A549 (cell line): ENCODE results near the gene RCHY1. TPM values are rescaled to one million over a fixed set of nuclear protein-coding genes. Genes with fewer than 3 reads are reported as not detected.

Experiments
- ATAC-seq, 2 experiments: fragments of 200-7000 bp in 1 of 2; fragments of >200 bp in 1 of 2; cut with Nextera tagmentation in 1 of 2; cut with Tn5 transposase in 1 of 2; 3 replicates each; pipeline versions ENCODE4 v1.8.0 to v1.9.1; 2018 to 2020; ENCODE audit warnings: mild to moderate bottlenecking in 1 of 2, moderate library complexity in 1 of 2
- CTCF ChIA-PET: fragments of 300-600 bp; sonication (Branson Sonifier 250); formaldehyde crosslinking; extraction: SDS; loops from one replicate; lab custom pipeline; 2021; ENCODE audit warnings: antibody characterized with exemption, inconsistent platforms; lab: Yijun Ruan, JAX
- POLR2A ChIA-PET: fragments of 350-600 bp; formaldehyde crosslinking; extraction: SDS; loops from one replicate; lab custom pipeline; 2021; ENCODE audit warnings: antibody characterized with exemption, inconsistent platforms; lab: Yijun Ruan, JAX
- DNase-seq, 2 experiments: peaks; one replicate each; pipeline versions ENCODE4 v3.0.0 to v3.0.0-alpha.2; 2011 to 2016; ENCODE audit warnings: low read depth in 1 of 2, low spot score in 1 of 2
- FAIRE-seq: peaks from 2 replicates; lab custom pipeline; 2011; peaks lifted over from hg19 to GRCh38; lab: Jason Lieb, UNC
- H3K27ac ChIP-seq, 2 experiments: fragments of >200 bp; sonication (Bioruptor Twin); formaldehyde crosslinking; 3 replicates each; pipeline ENCODE4 v1.5.1; 2016 to 2017
- H3K4me1 ChIP-seq: fragments of >200 bp; sonication (Bioruptor Twin); formaldehyde crosslinking; 3 replicates; pipeline ENCODE4 v1.6.1; 2016
- H3K4me2 ChIP-seq: fragments of >200 bp; sonication (Bioruptor Twin); formaldehyde crosslinking; 3 replicates; pipeline ENCODE4 v1.6.1; 2016
- H3K4me3 ChIP-seq: fragments of >200 bp; sonication (Bioruptor Twin); formaldehyde crosslinking; 3 replicates; pipeline ENCODE4 v1.5.1; 2016
- H3K9me3 ChIP-seq: fragments of >200 bp; sonication (Bioruptor Twin); formaldehyde crosslinking; 3 replicates; pipeline ENCODE4 v1.6.1; 2016
- CBX2 ChIP-seq: fragments of 200-600 bp; sonication (generic); IDR thresholded peaks from 2 replicates; pipeline ENCODE4 v1.6.1; 2016; ENCODE audit warnings: low read depth, mild to moderate bottlenecking, borderline replicate concordance
- CHD4 ChIP-seq: fragments of 200-600 bp; sonication (generic); IDR thresholded peaks from 2 replicates; pipeline ENCODE4 v1.6.1; 2016; ENCODE audit warnings: antibody characterized with exemption, mild to moderate bottlenecking, borderline replicate concordance
- EHMT2 ChIP-seq: fragments of 200-600 bp; sonication (generic); IDR thresholded peaks from 2 replicates; pipeline ENCODE4 v1.6.1; 2016; ENCODE audit warnings: antibody characterized with exemption, low read depth, mild to moderate bottlenecking, moderate library complexity
- FOSB ChIP-seq: fragments of 250-450 bp; sonication (Bioruptor Pico); IDR thresholded peaks from 2 replicates; pipeline ENCODE4 v1.5.0; 2020; ENCODE audit warnings: mild to moderate bottlenecking, moderate library complexity
- FOXS1 ChIP-seq: fragments of 250-450 bp; sonication (Bioruptor Pico); IDR thresholded peaks from 2 replicates; pipeline ENCODE4 v1.5.0; 2020; ENCODE audit warnings: mild to moderate bottlenecking, moderate library complexity
- GATA3 ChIP-seq: IDR thresholded peaks from 2 replicates; pipeline ENCODE4 v1.6.1; 2012; ENCODE audit warnings: borderline replicate concordance
- HEYL ChIP-seq: fragments of 250-450 bp; sonication (Bioruptor Pico); IDR thresholded peaks from 2 replicates; pipeline ENCODE4 v1.8.0; 2021; ENCODE audit warnings: mild to moderate bottlenecking, moderate library complexity
- HOXB13 ChIP-seq: fragments of 250-450 bp; sonication (Bioruptor Pico); IDR thresholded peaks from 2 replicates; pipeline ENCODE4 v1.5.0; 2020; ENCODE audit warnings: low read depth, mild to moderate bottlenecking, moderate library complexity
- JUN ChIP-seq, 2 experiments: fragments of >200 bp; sonication (Bioruptor Twin); formaldehyde crosslinking; IDR thresholded peaks; 2 replicates in 1 of 2; 3 replicates in 1 of 2; pipeline ENCODE4 v1.6.1; 2016 to 2017
- JUNB ChIP-seq: fragments of >200 bp; sonication (Bioruptor Twin); formaldehyde crosslinking; IDR thresholded peaks from 2 replicates; pipeline ENCODE4 v1.6.1; 2016
- KDM1A ChIP-seq: fragments of 200-600 bp; sonication (generic); IDR thresholded peaks from 2 replicates; pipeline ENCODE4 v1.6.1; 2016; ENCODE audit warnings: low read depth, mild to moderate bottlenecking
- MAFK ChIP-seq: fragments of 450-650 bp; IDR thresholded peaks from 2 replicates; pipeline ENCODE4 v1.6.1; 2014; ENCODE audit not compliant: partially characterized antibody
- PHF8 ChIP-seq: fragments of 200-600 bp; sonication (generic); IDR thresholded peaks from 2 replicates; pipeline ENCODE4 v1.6.1; 2016; ENCODE audit warnings: low read depth, mild to moderate bottlenecking, antibody characterized with exemption, moderate library complexity, borderline replicate concordance
- POLR2A ChIP-seq: IDR thresholded peaks from 2 replicates; pipeline ENCODE4 v1.6.1; 2012; ENCODE audit warnings: mild to moderate bottlenecking, low read length
- RCOR1 ChIP-seq: fragments of 150-350 bp; IDR thresholded peaks from 2 replicates; pipeline ENCODE4 v1.6.1; 2014; ENCODE audit warnings: antibody characterized with exemption, low read length, low read depth
- RFX5 ChIP-seq: fragments of 450-650 bp; IDR thresholded peaks from 2 replicates; pipeline ENCODE4 v1.7.1; 2014; ENCODE audit warnings: antibody characterized with exemption, mild to moderate bottlenecking, moderate library complexity
- SMC3 ChIP-seq: fragments of >200 bp; sonication (Bioruptor Twin); formaldehyde crosslinking; IDR thresholded peaks from 3 replicates; pipeline ENCODE4 v1.6.1; 2018; ENCODE audit warnings: inconsistent platforms
- SREBF2 ChIP-seq: fragments of 450-650 bp; IDR thresholded peaks from 2 replicates; pipeline ENCODE4 v1.6.1; 2014; ENCODE audit warnings: mild to moderate bottlenecking, moderate library complexity
- TP53 ChIP-seq: fragments of 250-450 bp; sonication (Bioruptor Pico); IDR thresholded peaks from 2 replicates; pipeline ENCODE4 v1.5.0; 2021; ENCODE audit warnings: mild to moderate bottlenecking, moderate library complexity
- ZNF302 ChIP-seq: fragments of 250-450 bp; sonication (Bioruptor Pico); IDR thresholded peaks from 2 replicates; pipeline ENCODE4 v1.9.0; 2021; ENCODE audit warnings: inconsistent platforms, mild to moderate bottlenecking, moderate library complexity
- WGBS: methylation state at CpG from one replicate; pipeline ENCODE4 v1.1.6; 2017; ENCODE audit errors: missing lambda C conversion rate; 5-methylcytosine and 5-hydroxymethylcytosine counted together
- polyA plus RNA-seq, 4 experiments: library from polyadenylated mRNA; depleted of rRNA in 3 of 4; stranded (reverse); fragments of >200 nt; fragmentation: RNase III in 1 of 4; extraction: RNeasy Plus Mini Kit Qiagen cat#74134 plus additional on column Dnase treatment in 1 of 4; gene quantifications; 2 replicates in 3 of 4; 3 replicates in 1 of 4; pipeline ENCODE4 v1.2.3, GENCODE V29; 2011 to 2017
- TF ChIP-seq, protein P1 (sequence below): fragments of 150-350 bp; IDR thresholded peaks from 2 replicates; pipeline ENCODE4 v1.6.1; 2014; ENCODE audit warnings: low read depth, mild to moderate bottlenecking, low read length
- TF ChIP-seq, protein P2 (sequence below): IDR thresholded peaks from 2 replicates; pipeline ENCODE4 v1.6.1; 2012
- TF ChIP-seq, protein P3 (sequence below): IDR thresholded peaks from 2 replicates; pipeline ENCODE4 v1.6.1; 2012
- TF ChIP-seq, protein P4 (sequence below): fragments of >200 bp; sonication (Bioruptor Twin); formaldehyde crosslinking; IDR thresholded peaks from 3 replicates; pipeline ENCODE4 v1.6.1; 2016
- TF ChIP-seq, protein P5 (sequence below): IDR thresholded peaks from 2 replicates; pipeline ENCODE4 v1.6.1; 2012; ENCODE audit warnings: low read depth, borderline replicate concordance

Gene RCHY1
- polyA plus RNA-seq, 2 of the 4 experiments (the other 2 are of a cell fraction): 19.1 to 27.4 TPM

DNA sequence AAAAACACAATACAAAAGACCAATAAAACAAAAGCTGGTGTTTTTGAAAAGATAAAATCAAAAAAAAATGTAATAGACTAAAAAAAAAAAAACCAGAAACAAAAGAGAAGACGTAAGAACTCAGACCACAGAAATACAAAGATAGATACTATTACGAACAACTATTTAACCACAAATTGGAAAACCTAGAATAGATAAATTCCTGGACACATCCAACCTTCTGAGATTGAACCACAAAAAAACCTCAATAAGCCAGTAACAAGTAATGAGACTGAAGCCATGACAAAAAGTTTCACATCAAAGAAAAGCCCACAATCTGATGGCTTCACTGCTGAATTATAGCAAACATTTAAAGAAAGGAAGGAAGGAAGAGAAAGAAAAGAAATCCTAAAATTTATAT, 16.2 kb downstream of the RCHY1 start:
- ChIA-PET POLR2A (no interaction called here), CTCF (no interaction called here)
- peaks cover 7% of the 10 kb centered on the region; the same call in 1 of the 3 replicates for H3K9me3 ChIP-seq
- DNase-seq: no peak
- H3K27ac ChIP-seq: no peak overlapping the region
- H3K4me3 ChIP-seq: no peak overlapping the region
- no peak for FAIRE-seq
- TF ChIP-seq, protein P1, sequence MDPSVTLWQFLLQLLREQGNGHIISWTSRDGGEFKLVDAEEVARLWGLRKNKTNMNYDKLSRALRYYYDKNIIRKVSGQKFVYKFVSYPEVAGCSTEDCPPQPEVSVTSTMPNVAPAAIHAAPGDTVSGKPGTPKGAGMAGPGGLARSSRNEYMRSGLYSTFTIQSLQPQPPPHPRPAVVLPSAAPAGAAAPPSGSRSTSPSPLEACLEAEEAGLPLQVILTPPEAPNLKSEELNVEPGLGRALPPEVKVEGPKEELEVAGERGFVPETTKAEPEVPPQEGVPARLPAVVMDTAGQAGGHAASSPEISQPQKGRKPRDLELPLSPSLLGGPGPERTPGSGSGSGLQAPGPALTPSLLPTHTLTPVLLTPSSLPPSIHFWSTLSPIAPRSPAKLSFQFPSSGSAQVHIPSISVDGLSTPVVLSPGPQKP: no peak
- TF ChIP-seq EHMT2 (no peak), HEYL (CRISPR knock-in tag) (no peak), RFX5 (no peak), RCOR1 (no peak), CHD4 (no peak), MAFK (no peak), SMC3 (no peak), GATA3 (no peak), JUN (IDR thresholded peaks at IDR 0.05) (no peak)
- TF ChIP-seq, protein P2, sequence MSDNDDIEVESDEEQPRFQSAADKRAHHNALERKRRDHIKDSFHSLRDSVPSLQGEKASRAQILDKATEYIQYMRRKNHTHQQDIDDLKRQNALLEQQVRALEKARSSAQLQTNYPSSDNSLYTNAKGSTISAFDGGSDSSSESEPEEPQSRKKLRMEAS: no peak
- TF ChIP-seq, protein P3, sequence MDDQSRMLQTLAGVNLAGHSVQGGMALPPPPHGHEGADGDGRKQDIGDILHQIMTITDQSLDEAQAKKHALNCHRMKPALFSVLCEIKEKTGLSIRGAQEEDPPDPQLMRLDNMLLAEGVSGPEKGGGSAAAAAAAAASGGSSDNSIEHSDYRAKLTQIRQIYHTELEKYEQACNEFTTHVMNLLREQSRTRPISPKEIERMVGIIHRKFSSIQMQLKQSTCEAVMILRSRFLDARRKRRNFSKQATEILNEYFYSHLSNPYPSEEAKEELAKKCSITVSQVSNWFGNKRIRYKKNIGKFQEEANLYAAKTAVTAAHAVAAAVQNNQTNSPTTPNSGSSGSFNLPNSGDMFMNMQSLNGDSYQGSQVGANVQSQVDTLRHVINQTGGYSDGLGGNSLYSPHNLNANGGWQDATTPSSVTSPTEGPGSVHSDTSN: no peak
- TF ChIP-seq, protein P4, sequence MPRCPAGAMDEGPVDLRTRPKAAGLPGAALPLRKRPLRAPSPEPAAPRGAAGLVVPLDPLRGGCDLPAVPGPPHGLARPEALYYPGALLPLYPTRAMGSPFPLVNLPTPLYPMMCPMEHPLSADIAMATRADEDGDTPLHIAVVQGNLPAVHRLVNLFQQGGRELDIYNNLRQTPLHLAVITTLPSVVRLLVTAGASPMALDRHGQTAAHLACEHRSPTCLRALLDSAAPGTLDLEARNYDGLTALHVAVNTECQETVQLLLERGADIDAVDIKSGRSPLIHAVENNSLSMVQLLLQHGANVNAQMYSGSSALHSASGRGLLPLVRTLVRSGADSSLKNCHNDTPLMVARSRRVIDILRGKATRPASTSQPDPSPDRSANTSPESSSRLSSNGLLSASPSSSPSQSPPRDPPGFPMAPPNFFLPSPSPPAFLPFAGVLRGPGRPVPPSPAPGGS: no peak
- TF ChIP-seq, protein P5, sequence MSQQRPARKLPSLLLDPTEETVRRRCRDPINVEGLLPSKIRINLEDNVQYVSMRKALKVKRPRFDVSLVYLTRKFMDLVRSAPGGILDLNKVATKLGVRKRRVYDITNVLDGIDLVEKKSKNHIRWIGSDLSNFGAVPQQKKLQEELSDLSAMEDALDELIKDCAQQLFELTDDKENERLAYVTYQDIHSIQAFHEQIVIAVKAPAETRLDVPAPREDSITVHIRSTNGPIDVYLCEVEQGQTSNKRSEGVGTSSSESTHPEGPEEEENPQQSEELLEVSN: no peak
- 90% methylated on average over 2 of the region's 2 CpGs for WGBS
- peaks cover 11% of the 10 kb centered on the region; the same call in 1 of the 3 replicates for H3K4me1 ChIP-seq
- no peak overlapping the region for H3K4me2 ChIP-seq
- no peak for ATAC-seq

DNA sequence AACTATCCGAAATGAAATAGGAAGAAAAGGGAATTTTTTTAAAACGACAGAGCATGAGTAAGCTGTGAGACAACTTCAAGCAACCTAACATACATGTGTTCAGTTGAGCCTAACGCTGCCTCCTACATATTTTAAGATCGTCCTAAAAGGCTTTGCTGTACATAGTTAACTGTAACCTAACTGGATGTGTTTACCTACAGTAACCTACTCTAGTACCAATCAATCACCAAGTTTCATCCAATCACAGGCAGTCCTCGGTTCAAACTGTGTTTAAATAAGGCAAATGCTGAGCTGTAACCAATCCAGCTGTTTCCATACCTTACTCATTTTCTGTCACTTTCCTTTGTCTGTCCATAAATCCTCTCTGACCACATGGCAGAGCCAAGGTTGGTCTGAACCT, 17.1 kb downstream of the RCHY1 start:
- peaks cover 11% of the 10 kb centered on the region; the same call in 1 of the 3 replicates for H3K4me1 ChIP-seq
- no peak overlapping the region for H3K4me3 ChIP-seq
- H3K4me2 ChIP-seq: no peak overlapping the region
- H3K27ac ChIP-seq: no peak overlapping the region
- FAIRE-seq (no peak), ATAC-seq (no peak), DNase-seq (no peak)
- ChIA-PET POLR2A (no interaction called here), CTCF (no interaction called here)
- H3K9me3 ChIP-seq: peaks cover 7% of the 10 kb centered on the region; the same call in 1 of the 3 replicates
- TF ChIP-seq HOXB13 (CRISPR knock-in tag) (no peak), PHF8 (no peak), POLR2A (no peak), CBX2 (no peak), ZNF302 (CRISPR knock-in tag) (no peak), KDM1A (no peak), MAFK (no peak), TP53 (CRISPR knock-in tag) (no peak), FOSB (CRISPR knock-in tag) (no peak), JUNB (no peak), GATA3 (no peak), RCOR1 (no peak), FOXS1 (CRISPR knock-in tag) (no peak), SREBF2 (no peak)
- TF ChIP-seq, protein P3: no peak
- TF ChIP-seq, protein P5: no peak
- WGBS: 77% methylated on average over 5 of the region's 5 CpGs
